NCI-H1092 treated with DMSO at 0.1 percent for 48 hours (cell line): ENCODE results near the gene COPS2.
"Not testable (repeated sequence)": the region's sequence is repeated elsewhere in the genome, so short reads cannot be mapped to it uniquely, and the experiment has no call there.

Experiments used
- DNase-seq: peaks from one replicate; lab custom pipeline; 2025; lab: John Stamatoyannopoulos, UW

Gene COPS2

GRCh38 chr15:49155110-49155833, at the start of gene COPS2:
Gene COPS2 (minus strand): TSS chr15:49155599. CDS start chr15:49155578, 21 bp downstream.
- DNase-seq: peak; percentile 92

GRCh38 chr15:49200347-49200746, 44.9 kb upstream of the COPS2 start:
- no peak for DNase-seq

GRCh38 chr15:49199666-49200065, 44.3 kb upstream of the COPS2 start:
- no peak for DNase-seq

GRCh38 chr15:49196856-49197255, 41.5 kb upstream of the COPS2 start:
- DNase-seq: no peak

GRCh38 chr15:49191892-49192291, 36.5 kb upstream of the COPS2 start:
- no peak for DNase-seq

GRCh38 chr15:49190586-49190985, 35.2 kb upstream of the COPS2 start:
- DNase-seq: no peak

GRCh38 chr15:49189631-49190030, 34.2 kb upstream of the COPS2 start:
- DNase-seq: no peak

- no peak for DNase-seq
Observed at GRCh38 chr15:49188933-49189332, 33.5 kb upstream of the COPS2 start.

GRCh38 chr15:49187549-49188245, 32.3 kb upstream of the COPS2 start:
- no peak for DNase-seq

GRCh38 chr15:49185473-49185872, 30.1 kb upstream of the COPS2 start:
- no peak for DNase-seq

GRCh38 chr15:49183741-49184140, 28.3 kb upstream of the COPS2 start:
- not testable (repeated sequence) for DNase-seq

- DNase-seq: no peak
Observed at GRCh38 chr15:49182128-49182527, 26.7 kb upstream of the COPS2 start.

GRCh38 chr15:49179433-49180190, 24.2 kb upstream of the COPS2 start:
- DNase-seq: no peak

GRCh38 chr15:49178497-49178896, 23.1 kb upstream of the COPS2 start:
- DNase-seq: no peak

- not testable (repeated sequence) for DNase-seq
Observed at GRCh38 chr15:49175582-49176397, 20.4 kb upstream of the COPS2 start.

GRCh38 chr15:49174902-49175301, 19.5 kb upstream of the COPS2 start:
- DNase-seq: no peak

GRCh38 chr15:49171790-49172189, 16.4 kb upstream of the COPS2 start:
- DNase-seq: no peak

GRCh38 chr15:49169880-49170597, 14.6 kb upstream of the COPS2 start, which contains the start of gene GALK2:
Gene GALK2 (plus strand): TSS chr15:49170247. CDS start chr15:49170323, 76 bp downstream.
- DNase-seq: peak; percentile 45

GRCh38 chr15:49168016-49168415, 12.6 kb upstream of the COPS2 start:
- DNase-seq: no peak

- DNase-seq: no peak
Observed at GRCh38 chr15:49164865-49165264, 9.5 kb upstream of the COPS2 start.

- no peak for DNase-seq
Observed at GRCh38 chr15:49163678-49164077, 8.3 kb upstream of the COPS2 start.
